PC-3 (cell line): ENCODE measurements around the gene UQCC2. TPM values are rescaled to one million over a fixed set of nuclear protein-coding genes. Genes with fewer than 3 reads are reported as not detected.

Source experiments
- ATAC-seq: fragments of 200-7000 bp; cut with Tn5 transposase; 2 replicates; pipeline ENCODE4 v1.9.1; 2020; ENCODE audit warnings: mild to moderate bottlenecking, moderate library complexity
- BruUV-seq: library from RNA; stranded (reverse); fragments of 400-500 nt; replicated peaks from 2 replicates; lab custom pipeline; 2021; lab: Mats Ljungman, UMichigan
- CTCF ChIA-PET: fragments of 300-600 bp; sonication (Branson Sonifier 250); formaldehyde crosslinking; loops from one replicate; lab custom pipeline; 2022; ENCODE audit warnings: antibody characterized with exemption; lab: Charles Lee
- POLR2A ChIA-PET: fragments of 300-600 bp; sonication (Branson Sonifier 250); formaldehyde crosslinking; loops from one replicate; lab custom pipeline; 2022; ENCODE audit warnings: antibody characterized with exemption; ENCODE audit not compliant: unreplicated experiment; lab: Charles Lee
- DNase-seq: peaks from one replicate; pipeline ENCODE4 v3.0.0-alpha.2; 2015
- H2AFZ ChIP-seq: fragments of 300-600 bp; sonication (generic); 2 replicates; pipeline ENCODE4 v1.6.0; 2016; ENCODE audit warnings: antibody characterized with exemption, low read length
- H3F3A ChIP-seq: fragments of 300-600 bp; sonication (generic); one replicate; pipeline ENCODE4 v1.6.0; 2017; ENCODE audit warnings: antibody characterized with exemption, low read length, control low read depth, mild to moderate bottlenecking; ENCODE audit not compliant: unreplicated experiment
- H3K27ac ChIP-seq: fragments of 300-600 bp; sonication (generic); 2 replicates; pipeline ENCODE4 v1.5.1; 2016; ENCODE audit warnings: mild to moderate bottlenecking, low read length
- H3K27me3 ChIP-seq: fragments of 300-600 bp; sonication (generic); 2 replicates; pipeline ENCODE4 v1.6.1; 2016; ENCODE audit warnings: low read length, mixed read lengths
- H3K36me3 ChIP-seq: fragments of 300-600 bp; sonication (generic); 2 replicates; pipeline ENCODE4 v1.6.1; 2016; ENCODE audit warnings: low read depth, mixed run types, low read length, mixed read lengths
- H3K4me1 ChIP-seq: fragments of 300-600 bp; sonication (generic); 2 replicates; pipeline ENCODE4 v1.5.1; 2016; ENCODE audit warnings: low read length; ENCODE audit not compliant: insufficient read depth
- H3K4me2 ChIP-seq: fragments of 300-600 bp; sonication (generic); 2 replicates; pipeline ENCODE4 v1.6.0; 2016; ENCODE audit warnings: low read length
- H3K4me3 ChIP-seq: fragments of 300-600 bp; sonication (generic); 2 replicates; pipeline ENCODE4 v1.5.1; 2016; ENCODE audit warnings: mild to moderate bottlenecking, low read length, mixed read lengths
- H3K79me2 ChIP-seq: fragments of 300-600 bp; sonication (generic); 2 replicates; pipeline ENCODE4 v1.6.1; 2017; ENCODE audit warnings: low read length, mixed read lengths
- H3K9ac ChIP-seq: fragments of 300-600 bp; sonication (generic); 2 replicates; pipeline ENCODE4 v1.6.0; 2016; ENCODE audit warnings: mild to moderate bottlenecking, low read length
- H3K9me2 ChIP-seq: fragments of 300-600 bp; sonication (generic); replicated peaks from 2 replicates; pipeline ENCODE4 v1.6.1; 2016; ENCODE audit warnings: mixed run types, low read length, mixed read lengths
- H3K9me3 ChIP-seq: fragments of 300-600 bp; sonication (generic); 2 replicates; pipeline ENCODE4 v1.6.1; 2016; ENCODE audit warnings: low read length, mixed read lengths
- H4K20me1 ChIP-seq: fragments of 300-600 bp; sonication (generic); 2 replicates; pipeline ENCODE4 v1.6.1; 2016; ENCODE audit warnings: low read length, mixed read lengths
- CTCF ChIP-seq: fragments of 300-600 bp; sonication (generic); conservative IDR thresholded peaks from 2 replicates; pipeline ENCODE4 v1.5.1; 2017; ENCODE audit warnings: antibody characterized with exemption, low read depth, mild to moderate bottlenecking, low read length
- EZH2 ChIP-seq: fragments of 300-600 bp; sonication (generic); IDR thresholded peaks from one replicate; pipeline ENCODE4 v1.6.1; 2017; ENCODE audit warnings: antibody characterized with exemption, mild to moderate bottlenecking, low read length; ENCODE audit not compliant: unreplicated experiment
- EZH2phosphoT487 ChIP-seq: fragments of 300-600 bp; sonication (generic); IDR thresholded peaks from 2 replicates; pipeline ENCODE4 v1.6.1; 2018; ENCODE audit warnings: mild to moderate bottlenecking, antibody characterized with exemption, low read length, borderline replicate concordance
- intact Hi-C: fragments of 100-400 bp; cut with micrococcal nuclease; formaldehyde crosslinking; loops from 2 replicates; pipeline ENCODE4 v1.9.0; 2023
- total RNA-seq: library from RNA; depleted of rRNA; stranded (reverse); fragments of >200 nt; gene quantifications from 2 replicates; pipeline ENCODE4 v1.2.3, GENCODE V29; 2014

Gene UQCC2
- total RNA-seq, 1 experiment from 2014 or later = 107 TPM

- Histone ChIP-seq H3K27me3 (peaks cover 19% of the 10 kb centered on the region), H2AFZ (no peak overlapping the region), H3K9me2 (no peaks in the 10 kb centered on the region), H4K20me1 (no peaks in the 10 kb centered on the region), H3K4me2 (no peak overlapping the region), H3F3A (no peaks in the 10 kb centered on the region), H3K4me1 (peaks cover 16% of the 10 kb centered on the region), H3K4me3 (no peak overlapping the region), H3K36me3 (no peaks in the 10 kb centered on the region), H3K9ac (no peak overlapping the region), H3K79me2 (no peaks in the 10 kb centered on the region), H3K9me3 (no peaks in the 10 kb centered on the region), H3K27ac (no peak overlapping the region)
- BruUV-seq = no TSS peak
- no peak for DNase-seq
- ChIA-PET POLR2A (no interaction called here), CTCF (no interaction called here)
- TF ChIP-seq EZH2 = no peak
- TF ChIP-seq EZH2phosphoT487 = no peak
- TF ChIP-seq CTCF = no peak
- intact Hi-C loops = no loop called here
- no peak for ATAC-seq
These were observed 12.9 kb upstream of the UQCC2 start for GRCh38 chr6:33724102-33725023.

GRCh38 chr6:33723371-33724085 lies 12.0 kb upstream of the UQCC2 start:
- Histone ChIP-seq H3K27me3 (peaks cover 19% of the 10 kb centered on the region), H3K36me3 (no peaks in the 10 kb centered on the region), H3K27ac (no peak overlapping the region), H4K20me1 (no peaks in the 10 kb centered on the region), H3K4me1 (peaks cover 16% of the 10 kb centered on the region), H3F3A (no peaks in the 10 kb centered on the region), H3K9me2 (no peaks in the 10 kb centered on the region), H3K9ac (no peak overlapping the region), H3K79me2 (no peaks in the 10 kb centered on the region), H3K9me3 (no peaks in the 10 kb centered on the region), H2AFZ (no peak overlapping the region), H3K4me3 (no peak overlapping the region), H3K4me2 (no peak overlapping the region)
- intact Hi-C loops = no loop called here
- TF ChIP-seq EZH2phosphoT487 (no peak), CTCF (no peak), EZH2 (no peak)
- ChIA-PET POLR2A (no interaction called here), CTCF (no interaction called here)
- DNase-seq (no peak), ATAC-seq (no peak)
- no TSS peak for BruUV-seq
